Astrocyte of the cerebellum (primary cell): ENCODE measurements around the gene EMC6.

ENCODE experiments used
- DNase-seq: peaks from one replicate; pipeline ENCODE4 v3.0.0-alpha.2; 2011; ENCODE audit warnings: low read depth
- H3K4me3 ChIP-seq: 2 replicates; pipeline ENCODE4 v1.5.1; 2011; ENCODE audit warnings: mild to moderate bottlenecking, low read depth, low read length, moderate library complexity
- in situ Hi-C: cut with HindIII; loops from 2 replicates; pipeline ENCODE4 v1.10.0; 2017; ENCODE audit warnings: low sequenced_read_pairs
- TF ChIP-seq, protein P1 (sequence below): IDR thresholded peaks from 2 replicates; pipeline ENCODE4 v1.5.1; 2012; ENCODE audit warnings: low read length, low read depth, moderate library complexity, mild to moderate bottlenecking; ENCODE audit errors: missing control alignments

The EMC6 gene

DNA sequence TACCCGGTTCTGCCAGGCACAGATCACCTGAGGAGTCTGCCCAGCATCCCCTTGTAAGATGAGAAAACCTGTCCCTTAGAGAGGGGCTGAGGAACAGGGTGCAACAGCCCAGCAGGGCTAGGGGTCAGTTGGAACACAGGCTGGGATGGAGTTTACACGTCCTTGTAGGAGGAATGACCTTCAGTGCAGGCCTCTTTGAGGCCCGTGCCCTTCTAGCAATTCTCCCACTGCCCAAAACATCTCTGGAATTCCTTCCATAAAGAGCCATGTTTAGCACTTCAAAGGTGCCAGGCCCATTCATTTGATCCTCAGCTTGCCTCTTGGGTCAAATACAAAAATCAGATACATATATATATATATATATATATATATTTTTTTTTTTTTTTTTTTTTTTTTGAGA, 27.6 kb upstream of the EMC6 start:
- H3K4me3 ChIP-seq = no peak overlapping the region
- TF ChIP-seq, protein P1, sequence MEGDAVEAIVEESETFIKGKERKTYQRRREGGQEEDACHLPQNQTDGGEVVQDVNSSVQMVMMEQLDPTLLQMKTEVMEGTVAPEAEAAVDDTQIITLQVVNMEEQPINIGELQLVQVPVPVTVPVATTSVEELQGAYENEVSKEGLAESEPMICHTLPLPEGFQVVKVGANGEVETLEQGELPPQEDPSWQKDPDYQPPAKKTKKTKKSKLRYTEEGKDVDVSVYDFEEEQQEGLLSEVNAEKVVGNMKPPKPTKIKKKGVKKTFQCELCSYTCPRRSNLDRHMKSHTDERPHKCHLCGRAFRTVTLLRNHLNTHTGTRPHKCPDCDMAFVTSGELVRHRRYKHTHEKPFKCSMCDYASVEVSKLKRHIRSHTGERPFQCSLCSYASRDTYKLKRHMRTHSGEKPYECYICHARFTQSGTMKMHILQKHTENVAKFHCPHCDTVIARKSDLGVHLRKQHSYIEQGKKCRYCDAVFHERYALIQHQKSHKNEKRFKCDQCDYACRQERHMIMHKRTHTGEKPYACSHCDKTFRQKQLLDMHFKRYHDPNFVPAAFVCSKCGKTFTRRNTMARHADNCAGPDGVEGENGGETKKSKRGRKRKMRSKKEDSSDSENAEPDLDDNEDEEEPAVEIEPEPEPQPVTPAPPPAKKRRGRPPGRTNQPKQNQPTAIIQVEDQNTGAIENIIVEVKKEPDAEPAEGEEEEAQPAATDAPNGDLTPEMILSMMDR = no peak
- in situ Hi-C loops = no loop called here
- DNase-seq = no peak

DNA sequence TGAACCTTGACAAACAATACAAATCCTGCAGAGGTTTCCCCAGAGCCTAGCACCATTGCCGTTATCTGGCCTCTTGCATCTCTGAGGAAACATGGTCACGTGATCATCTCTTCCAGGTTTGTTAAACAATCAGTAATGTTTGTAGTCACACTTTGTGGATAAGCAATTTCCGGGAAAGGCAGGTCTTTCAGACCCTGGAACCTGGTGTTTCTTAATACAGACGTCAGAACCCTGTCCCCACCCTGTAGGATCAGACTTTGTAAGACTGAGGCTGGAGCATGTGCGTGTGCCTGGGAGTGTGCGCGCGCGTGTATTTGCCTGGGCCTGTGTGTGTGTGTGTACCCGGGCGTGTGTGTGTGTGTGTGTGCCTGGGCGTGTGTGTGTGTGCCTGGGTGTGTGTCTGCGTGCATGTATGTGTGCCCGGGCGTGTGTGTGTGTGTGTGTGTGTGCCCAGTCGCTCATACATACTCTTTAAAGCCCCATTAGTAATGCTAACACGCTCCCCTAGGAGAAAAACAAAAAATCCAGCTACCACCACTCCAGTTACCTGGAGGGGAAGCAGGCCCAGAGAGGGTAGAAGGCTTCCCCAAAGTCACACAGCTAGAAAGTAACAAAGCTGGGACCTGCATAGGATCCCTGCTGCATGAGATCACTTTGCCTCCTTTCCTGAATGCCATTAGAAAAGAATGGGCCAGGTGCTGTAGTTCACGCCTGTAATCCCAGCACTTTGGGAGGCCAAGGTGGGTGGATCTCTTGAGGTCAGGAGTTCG, 26.7 kb upstream of the EMC6 start:
- in situ Hi-C loops = no loop called here
- TF ChIP-seq, protein P1 = no peak
- DNase-seq = no peak
- H3K4me3 ChIP-seq = no peak overlapping the region

DNA sequence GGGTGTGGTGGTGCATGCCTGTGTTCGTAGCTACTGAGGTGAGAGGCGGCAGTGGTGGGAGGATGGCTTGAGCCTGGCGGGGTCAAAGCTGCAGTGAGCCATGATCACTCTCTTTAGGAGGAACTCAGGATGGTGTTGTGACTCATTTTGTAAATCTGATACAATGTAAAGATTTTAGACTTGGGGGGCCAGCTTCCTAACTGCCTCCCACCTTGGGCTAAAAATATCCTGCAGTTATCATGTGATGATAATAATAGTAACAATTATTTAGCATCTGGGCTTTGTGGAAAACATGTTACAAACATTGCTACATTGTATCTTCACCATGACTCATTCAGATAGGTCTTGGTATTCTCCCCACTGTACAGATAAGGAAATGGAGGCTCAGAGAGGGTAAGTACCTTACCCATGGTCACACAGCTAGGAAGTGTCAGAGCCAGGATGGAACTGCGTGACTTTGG, 24.7 kb upstream of the EMC6 start:
- in situ Hi-C loops = no loop called here
- DNase-seq = no peak
- TF ChIP-seq, protein P1 = no peak
- H3K4me3 ChIP-seq = no peak overlapping the region

GRCh38 chr17:3645310-3645709, 23.3 kb upstream of the EMC6 start:
- in situ Hi-C loops = no loop called here
- no peak overlapping the region for H3K4me3 ChIP-seq
- no peak for DNase-seq
- TF ChIP-seq, protein P1 = no peak

DNA sequence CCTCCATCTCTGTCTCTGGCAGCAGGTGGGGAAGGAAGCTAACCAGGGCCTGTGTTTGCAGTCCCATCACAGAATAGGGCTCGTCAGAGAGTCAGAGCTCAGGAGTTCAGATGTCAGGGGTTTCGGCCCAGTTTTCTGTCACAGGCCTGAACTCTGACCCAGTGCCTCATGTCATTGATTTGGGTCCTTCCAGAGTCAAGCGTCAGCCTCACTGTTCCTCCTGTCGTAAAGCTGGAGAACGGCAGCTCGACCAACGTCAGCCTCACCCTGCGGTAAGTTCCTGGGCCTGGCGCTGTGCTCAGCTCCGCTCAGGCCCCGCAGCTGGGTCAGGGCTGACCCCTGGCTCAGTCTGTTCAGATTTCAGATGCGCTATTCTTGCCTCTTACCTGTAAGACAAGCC, 21.4 kb upstream of the EMC6 start:
- no peak for DNase-seq
- in situ Hi-C loops = no loop called here
- TF ChIP-seq, protein P1 = no peak
- no peak overlapping the region for H3K4me3 ChIP-seq

DNA sequence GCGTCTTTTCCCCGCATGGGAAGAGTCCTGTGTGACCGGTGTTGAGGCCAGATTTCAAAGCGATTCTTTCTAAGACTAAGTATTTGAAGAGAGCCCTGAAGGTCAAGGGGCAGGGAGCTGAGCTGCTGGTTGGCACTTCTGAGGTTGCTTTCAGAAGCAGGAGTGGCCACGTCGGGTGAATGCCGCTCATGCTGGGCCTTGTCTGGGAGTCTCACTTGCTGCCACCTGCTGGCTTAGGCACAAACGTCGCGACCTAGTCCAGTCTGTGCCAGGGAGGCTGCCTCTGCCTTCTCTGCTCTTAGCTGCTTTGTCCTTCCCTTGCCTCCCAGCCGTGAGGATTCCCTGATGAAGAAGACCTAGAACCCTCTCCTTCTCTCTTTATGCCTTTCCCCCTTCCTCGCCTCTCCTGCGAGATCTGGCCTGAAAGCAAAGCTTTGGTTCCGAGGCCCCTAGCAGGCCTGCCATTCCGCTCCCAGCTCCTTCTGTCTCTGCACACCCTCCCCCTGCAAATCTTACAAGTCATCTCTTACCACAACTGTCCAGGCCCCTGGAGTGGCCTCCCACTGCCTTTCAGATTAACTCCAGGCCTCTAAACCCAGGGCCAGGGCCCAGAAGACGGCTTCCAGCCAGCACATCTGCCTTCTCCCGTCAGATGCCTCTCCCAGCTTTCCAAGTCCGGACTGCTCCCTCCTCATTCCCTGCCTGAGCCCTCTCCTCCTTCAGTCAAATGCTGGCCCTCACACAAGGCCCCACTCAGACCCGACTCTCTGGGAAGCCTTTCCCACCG, 20.6 kb upstream of the EMC6 start:
- H3K4me3 ChIP-seq = no peak overlapping the region
- TF ChIP-seq, protein P1 = peak; percentile 46
- in situ Hi-C loops = no loop called here
- DNase-seq = no peak
